ENCODE data around the gene EIF3K. TPM values are rescaled to one million over a fixed set of nuclear protein-coding genes. Genes with fewer than 3 reads are reported as not detected.

EIF3K gene
- total and polyA plus RNA-seq, 10 of the 15 experiments (the other 5 are each of a cell fraction or from before 2014, with no cell fraction given) = 330 to 927 (median 436) TPM

GRCh38 chr19:38618590-38619360 lies at the start of gene EIF3K (continued):
- TF ChIP-seq SUPT20H (IDR thresholded peaks at IDR 0.05; ENCODE audit: borderline replicate concordance, control insufficient read depth, low read depth, low read length) (no peak), PAX5 (IDR thresholded peaks at IDR 0.05; ENCODE audit: borderline replicate concordance, low read depth, low read length) (no peak), NBN (IDR thresholded peaks at IDR 0.05) (peak; percentile 51; the same call in 1 of the 2 replicates), USF1 (IDR thresholded peaks at IDR 0.05; ENCODE audit: borderline replicate concordance, extremely low read length, insufficient read depth, low read depth, low read length) (peak; percentile 93), MTA2 (IDR thresholded peaks at IDR 0.05; ENCODE audit: low read depth) (no peak), E4F1 (IDR thresholded peaks at IDR 0.05; ENCODE audit: borderline replicate concordance, partially characterized antibody) (peak; percentile 99), STAT1 (conservative IDR thresholded peaks at IDR 0.05) (no peak), CHD4 (IDR thresholded peaks at IDR 0.05) (no peak), NRF1 (conservative IDR thresholded peaks at IDR 0.05; ENCODE audit: low read depth, low read length) (peak; percentile 95), SIX5 (IDR thresholded peaks at IDR 0.05; ENCODE audit: low read depth, low read length, severe bottlenecking) (peak; percentile 35), GATAD2B (conservative IDR thresholded peaks at IDR 0.05; ENCODE audit: low read depth) (no peak), BCL11A (IDR thresholded peaks at IDR 0.05; ENCODE audit: low read depth, low read length) (no peak), ETV6 (conservative IDR thresholded peaks at IDR 0.05 in 1 of 2, IDR thresholded peaks at IDR 0.05 in 1 of 2; ENCODE audit: borderline replicate concordance in 1 of 2, low read depth in 1 of 2) (peak in 1 of 2 experiments; percentile 86; a peak in 2 of 4 replicates), IKZF1 (conservative IDR thresholded peaks at IDR 0.05) (peak; percentile 91), MYC (IDR thresholded peaks at IDR 0.05; ENCODE audit: insufficient read depth, insufficient read length, insufficient replicate concordance, low read length, severe bottlenecking) (peak; percentile 64), MEF2B (IDR thresholded peaks at IDR 0.05; ENCODE audit: partially characterized antibody, poor library complexity, severe bottlenecking) (peak; percentile 53), TAF1 (IDR thresholded peaks at IDR 0.05; ENCODE audit: borderline replicate concordance, low read depth, low read length) (peak; percentile 75), CEBPZ (IDR thresholded peaks at IDR 0.05; ENCODE audit: low read depth, low read length) (no peak)

Data from GM12878 (cell line).